ENCODE measurements around the gene NIPSNAP2. TPM values are rescaled to one million over a fixed set of nuclear protein-coding genes. Genes with fewer than 3 reads are reported as not detected.
"Not testable (repeated sequence)": the region's sequence is repeated elsewhere in the genome, so short reads cannot be mapped to it uniquely, and the experiment has no call there.

NIPSNAP2 gene
- total and polyA plus RNA-seq, 2 experiments from 2014 or later: 34.2 to 44.9 TPM

DNA sequence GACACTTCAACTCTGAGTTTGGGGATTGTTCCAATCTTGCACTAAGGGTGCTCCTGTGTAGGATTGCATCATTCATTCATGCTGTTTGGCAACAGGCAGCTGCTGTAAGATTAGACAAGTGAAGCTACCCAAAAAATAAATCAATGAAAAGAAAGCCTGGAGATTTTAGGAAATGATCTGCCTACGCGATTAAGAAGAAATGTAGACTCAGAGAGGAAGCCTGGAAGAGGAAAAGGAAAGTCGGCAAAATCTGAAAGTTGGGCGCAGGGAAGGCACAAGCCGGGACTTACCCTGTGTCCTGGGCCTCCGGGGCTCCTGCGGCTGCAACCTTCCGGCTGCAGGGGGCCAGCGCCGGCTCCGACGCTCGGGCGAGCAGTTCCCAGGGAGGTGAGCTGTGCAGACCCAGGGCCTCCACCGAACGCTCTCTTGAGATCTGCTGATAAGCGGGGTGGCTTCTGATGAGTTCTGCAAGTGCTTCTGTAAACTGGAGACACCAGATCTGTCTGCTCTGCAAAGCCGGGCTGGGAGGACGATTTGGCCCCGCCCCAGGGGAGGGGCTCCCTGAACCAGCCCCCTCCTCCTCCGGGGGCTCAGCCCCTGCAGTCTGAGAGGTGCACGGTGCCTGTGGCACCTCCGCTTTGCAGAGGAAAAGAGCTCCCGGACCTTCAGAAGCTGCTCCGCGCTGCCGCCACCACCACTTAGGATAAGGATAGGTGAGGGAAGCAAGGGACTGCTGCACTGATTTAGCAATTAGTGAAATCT, 69.5 kb downstream of the NIPSNAP2 start:
- Histone ChIP-seq H3K4me3 (peak overlapping the region; percentile 85), H4K20me1 (ENCODE audit: insufficient read depth) (no peaks in the 10 kb centered on the region), H3K79me2 (ENCODE audit: insufficient read depth) (peaks cover 20% of the 10 kb centered on the region), H3K27ac (peak overlapping the region; percentile 39), H3K9me3 (ENCODE audit: low read depth) (no peaks in the 10 kb centered on the region), H3K36me3 (ENCODE audit: low read depth) (no peaks in the 10 kb centered on the region; the same call in 1 of the 2 replicates), H3K9ac (peak overlapping the region; percentile 75), H3K4me2 (ENCODE audit: unreplicated experiment) (peak overlapping the region; percentile 96), H3F3A (ENCODE audit: insufficient read depth) (0 out of 2 replicates have a peak, but pooled peaks cover 4% of the 10 kb centered on the region), H3K9me2 (ENCODE audit: insufficient read depth) (no peaks in the 10 kb centered on the region), H3K27me3 (replicated peaks; ENCODE audit: insufficient read depth) (no peaks in the 10 kb centered on the region), H2AFZ (peak overlapping the region; percentile 96), H3K4me1 (ENCODE audit: insufficient read depth) (no peaks in the 10 kb centered on the region; the same call in 1 of the 2 replicates)
- TF ChIP-seq EZH2 (IDR thresholded peaks at IDR 0.05; ENCODE audit: insufficient read depth, poor library complexity, severe bottlenecking): no peak
- no peak for TF ChIP-seq EZH2phosphoT487 (IDR thresholded peaks at IDR 0.05; ENCODE audit: insufficient read depth, low read depth)
- in situ Hi-C loops (cut with MboI): no loop called here
- DNase-seq: peak; percentile 80
- WGBS, 2 experiments (ENCODE audit: low coverage in 1 of 2, low lambda C conversion rate in 2 of 2, missing lambda C conversion rate in 2 of 2): 1 to 2% methylated on average over 24 to 26 of the region's 27 CpGs

- in situ Hi-C loops (cut with MboI): no loop called here
- peaks cover 9% of the 10 kb centered on the region; the same call in 1 of the 2 replicates for H3K79me2 ChIP-seq (ENCODE audit: insufficient read depth)
- H3K36me3 ChIP-seq (ENCODE audit: low read depth): no peaks in the 10 kb centered on the region
- H3K4me1 ChIP-seq (ENCODE audit: insufficient read depth): no peaks in the 10 kb centered on the region
- no peak for DNase-seq
- H3K4me2 ChIP-seq (ENCODE audit: unreplicated experiment): no peak overlapping the region
- H4K20me1 ChIP-seq (ENCODE audit: insufficient read depth): no peaks in the 10 kb centered on the region
- H3F3A ChIP-seq (ENCODE audit: insufficient read depth): no peaks in the 10 kb centered on the region
- no peak for TF ChIP-seq EZH2phosphoT487 (IDR thresholded peaks at IDR 0.05; ENCODE audit: insufficient read depth, low read depth)
- TF ChIP-seq EZH2 (IDR thresholded peaks at IDR 0.05; ENCODE audit: insufficient read depth, poor library complexity, severe bottlenecking): no peak
- 96 to 98% methylated on average over 3 of the region's 3 CpGs for WGBS, 2 experiments (ENCODE audit: low coverage in 1 of 2, low lambda C conversion rate in 2 of 2, missing lambda C conversion rate in 2 of 2)
- H3K9me3 ChIP-seq (ENCODE audit: low read depth): no peaks in the 10 kb centered on the region
- H3K9me2 ChIP-seq (ENCODE audit: insufficient read depth): no peaks in the 10 kb centered on the region
- H2AFZ ChIP-seq: no peak overlapping the region
- no peak overlapping the region for H3K9ac ChIP-seq
- no peak overlapping the region for H3K27ac ChIP-seq
- no peak overlapping the region for H3K4me3 ChIP-seq
- no peaks in the 10 kb centered on the region for H3K27me3 ChIP-seq (replicated peaks; ENCODE audit: insufficient read depth)
Measured at GRCh38 chr7:56040730-56041129, 76.3 kb downstream of the NIPSNAP2 start.

- H3K9me3 ChIP-seq (ENCODE audit: low read depth); H3K27me3 ChIP-seq (replicated peaks; ENCODE audit: insufficient read depth); in situ Hi-C loops (cut with MboI); H3K36me3 ChIP-seq (ENCODE audit: low read depth); DNase-seq; H4K20me1 ChIP-seq (ENCODE audit: insufficient read depth); H3K4me3 ChIP-seq; H2AFZ ChIP-seq; H3K9ac ChIP-seq; H3K9me2 ChIP-seq (ENCODE audit: insufficient read depth); H3K4me2 ChIP-seq (ENCODE audit: unreplicated experiment); H3K27ac ChIP-seq: not testable (repeated sequence)
- H3K4me1 ChIP-seq (ENCODE audit: insufficient read depth): peaks cover 10% of the 10 kb centered on the region
- peaks cover 24% of the 10 kb centered on the region for H3K79me2 ChIP-seq (ENCODE audit: insufficient read depth)
- 91 to 94% methylated on average over 2 of the region's 2 CpGs for WGBS, 2 experiments (ENCODE audit: low coverage in 1 of 2, low lambda C conversion rate in 2 of 2, missing lambda C conversion rate in 2 of 2)
- peaks cover 27% of the 10 kb centered on the region; the same call in 1 of the 2 replicates for H3F3A ChIP-seq (ENCODE audit: insufficient read depth)
Measured at GRCh38 chr7:56045758-56046157, 81.4 kb downstream of the NIPSNAP2 start.

DNA sequence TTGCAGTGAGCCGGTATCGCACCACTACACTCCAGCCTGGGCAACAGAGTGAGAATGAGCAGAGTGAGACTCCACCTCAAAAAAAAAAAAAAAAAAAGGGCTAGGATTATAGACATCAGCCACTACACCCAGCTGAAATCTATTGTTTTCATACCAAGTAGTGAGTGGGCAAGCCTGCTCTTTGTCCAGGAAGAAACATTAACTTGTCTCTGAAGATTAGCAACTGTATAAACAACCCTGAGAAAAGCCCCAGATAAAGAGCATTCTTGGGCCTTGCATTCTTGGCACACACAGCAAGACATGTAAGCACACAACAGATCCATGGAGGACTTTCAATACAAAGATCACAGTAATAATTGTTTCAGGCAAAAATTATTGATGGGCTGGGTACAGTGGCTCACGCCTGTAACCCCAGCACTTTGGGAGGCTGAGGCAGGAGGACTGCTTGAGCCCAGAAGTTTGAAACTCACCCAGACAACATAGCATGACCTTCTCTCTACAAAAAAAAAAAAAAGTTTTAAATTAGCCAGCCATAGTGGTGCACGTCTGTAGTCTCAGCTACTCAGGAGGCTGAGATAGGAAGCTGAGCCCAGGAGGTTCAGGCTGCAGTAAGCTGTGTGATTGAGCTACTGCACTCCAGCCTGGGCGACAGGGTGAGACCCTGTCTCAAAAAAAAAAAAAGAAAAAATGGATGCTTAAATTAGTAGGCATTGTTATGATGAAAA, 82.5 kb downstream of the NIPSNAP2 start:
- H3K9ac ChIP-seq: peak overlapping the region; percentile 14; the same call in 1 of the 2 replicates

DNA sequence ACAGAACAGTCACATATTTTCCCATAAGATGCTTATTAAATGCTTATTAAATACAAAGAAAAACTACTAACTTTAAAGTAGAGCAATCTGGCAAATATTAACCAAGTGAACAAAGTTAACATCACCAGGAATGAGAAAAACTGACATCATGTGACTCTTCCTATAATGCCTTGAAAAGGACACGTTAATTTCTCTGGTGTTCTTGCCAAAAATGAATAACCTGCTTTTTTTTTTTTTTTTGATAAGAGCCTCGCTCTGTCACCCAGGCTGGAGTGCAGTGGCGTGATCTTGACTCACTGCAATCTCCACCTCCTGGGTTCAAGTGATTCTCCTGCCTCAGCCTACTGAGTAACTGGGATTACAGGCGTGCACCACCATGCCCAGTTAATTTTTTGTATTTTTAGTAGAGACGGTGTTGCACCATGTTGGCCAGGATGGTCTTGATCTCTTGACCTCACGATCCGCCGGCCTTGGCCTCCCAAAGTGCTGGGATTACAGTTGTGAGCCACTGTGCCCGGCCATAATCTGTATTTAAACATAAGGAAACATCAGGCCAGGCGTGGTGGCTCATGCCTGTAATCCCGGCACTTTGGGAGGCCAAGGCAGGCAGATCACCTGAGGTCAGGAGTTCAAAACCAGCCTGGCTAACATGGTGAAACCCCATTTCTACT, 83.2 kb downstream of the NIPSNAP2 start:
- H3K27ac ChIP-seq: peak overlapping the region; percentile 73
- H4K20me1 ChIP-seq (ENCODE audit: insufficient read depth); H3K4me3 ChIP-seq; H3K4me2 ChIP-seq (ENCODE audit: unreplicated experiment); H3K9me2 ChIP-seq (ENCODE audit: insufficient read depth); H3K36me3 ChIP-seq (ENCODE audit: low read depth); in situ Hi-C loops (cut with MboI); DNase-seq; H3K27me3 ChIP-seq (replicated peaks; ENCODE audit: insufficient read depth); H2AFZ ChIP-seq; H3K9me3 ChIP-seq (ENCODE audit: low read depth): not testable (repeated sequence)
- peaks cover 27% of the 10 kb centered on the region; the same call in 1 of the 2 replicates for H3F3A ChIP-seq (ENCODE audit: insufficient read depth)
- 82% methylated on average over 11 of the region's 11 CpGs for WGBS, 2 experiments (ENCODE audit: low coverage in 1 of 2, low lambda C conversion rate in 2 of 2, missing lambda C conversion rate in 2 of 2)
- peaks cover 37% of the 10 kb centered on the region for H3K79me2 ChIP-seq (ENCODE audit: insufficient read depth)
- H3K4me1 ChIP-seq (ENCODE audit: insufficient read depth): peaks cover 11% of the 10 kb centered on the region
- 0 out of 2 replicates have a peak overlapping the region, but pooled peaks have one; percentile 14 for H3K9ac ChIP-seq

More for the DNA sequence above, 82.5 kb downstream of the NIPSNAP2 start:
- Histone ChIP-seq H3K9me2 (ENCODE audit: insufficient read depth) (no peaks in the 10 kb centered on the region), H3K79me2 (ENCODE audit: insufficient read depth) (peaks cover 30% of the 10 kb centered on the region), H3K4me1 (ENCODE audit: insufficient read depth) (peaks cover 10% of the 10 kb centered on the region), H3K27me3 (replicated peaks; ENCODE audit: insufficient read depth) (no peaks in the 10 kb centered on the region), H4K20me1 (ENCODE audit: insufficient read depth) (no peaks in the 10 kb centered on the region), H3K27ac (peak overlapping the region; percentile 73), H3K4me3 (no peak overlapping the region), H3K4me2 (ENCODE audit: unreplicated experiment) (no peak overlapping the region), H3F3A (ENCODE audit: insufficient read depth) (peaks cover 27% of the 10 kb centered on the region; the same call in 1 of the 2 replicates), H3K9me3 (ENCODE audit: low read depth) (no peaks in the 10 kb centered on the region), H2AFZ (no peak overlapping the region), H3K36me3 (ENCODE audit: low read depth) (no peaks in the 10 kb centered on the region)
- peak; percentile 77 for DNase-seq
- TF ChIP-seq EZH2phosphoT487 (IDR thresholded peaks at IDR 0.05; ENCODE audit: insufficient read depth, low read depth) (no peak), EZH2 (IDR thresholded peaks at IDR 0.05; ENCODE audit: insufficient read depth, poor library complexity, severe bottlenecking) (no peak)
- in situ Hi-C loops (cut with MboI): no loop called here
- 57 to 58% methylated on average over 5 of the region's 5 CpGs for WGBS, 2 experiments (ENCODE audit: low coverage in 1 of 2, low lambda C conversion rate in 2 of 2, missing lambda C conversion rate in 2 of 2)

All from GM23248 (cell line).